Osteoblast (primary cell): ENCODE data around the gene ZSCAN10. TPM values are rescaled to one million over a fixed set of nuclear protein-coding genes. Genes with fewer than 3 reads are reported as not detected.
A peak's percentile ranks its signal among the peaks of the same experiment; 100 is the strongest.

Experiments used
- DNase-seq: peaks from one replicate; pipeline ENCODE4 v3.0.0; 2011; ENCODE audit warnings: low spot score, mixed read lengths; ENCODE audit not compliant: insufficient read length; ENCODE audit errors: missing footprints
- H2AFZ ChIP-seq: 2 replicates; pipeline ENCODE4 v1.6.0; 2011; ENCODE audit warnings: mild to moderate bottlenecking, low read length
- H3K27ac ChIP-seq: 2 replicates; pipeline ENCODE4 v1.5.1; 2011; ENCODE audit warnings: mild to moderate bottlenecking, low read depth, low read length, moderate library complexity
- H3K27me3 ChIP-seq: 2 replicates; pipeline ENCODE4 v1.6.0; 2012; ENCODE audit warnings: mild to moderate bottlenecking, control low read depth, inconsistent platforms, low read length, moderate library complexity; ENCODE audit not compliant: insufficient read depth
- H3K36me3 ChIP-seq: 2 replicates; pipeline ENCODE4 v1.5.1; 2011; ENCODE audit warnings: mild to moderate bottlenecking, low read length, control low read depth, moderate library complexity; ENCODE audit not compliant: insufficient read depth
- H3K4me1 ChIP-seq: 2 replicates; pipeline ENCODE4 v1.5.1; 2011; ENCODE audit warnings: mild to moderate bottlenecking, low read length, control low read depth, moderate library complexity; ENCODE audit not compliant: insufficient read depth
- H3K4me2 ChIP-seq: 2 replicates; pipeline ENCODE4 v1.6.0; 2011; ENCODE audit warnings: mild to moderate bottlenecking, low read length; ENCODE audit not compliant: insufficient read depth
- H3K4me3 ChIP-seq: fragments of 200-600 bp; sonication (generic); 3 replicates; pipeline ENCODE4 v1.5.1; 2012; ENCODE audit warnings: mild to moderate bottlenecking, low read length, inconsistent platforms; ENCODE audit not compliant: insufficient read depth
- H3K79me2 ChIP-seq: 2 replicates; pipeline ENCODE4 v1.6.0; 2012; ENCODE audit warnings: mild to moderate bottlenecking, low read length, control low read depth, inconsistent platforms; ENCODE audit not compliant: insufficient read depth
- H3K9me3 ChIP-seq: 2 replicates; pipeline ENCODE4 v1.5.1; 2011; ENCODE audit warnings: low read depth, low read length, control low read depth
- H4K20me1 ChIP-seq: 2 replicates; pipeline ENCODE4 v1.6.0; 2012; ENCODE audit warnings: mild to moderate bottlenecking, low read length, control low read depth; ENCODE audit not compliant: insufficient read depth
- total RNA-seq: library from RNA; depleted of rRNA; stranded (reverse); fragments of >200 nt; gene quantifications from 2 replicates; pipeline ENCODE4 v1.2.3, GENCODE V29; 2012
- TF ChIP-seq, protein P1 (sequence below): IDR thresholded peaks from 2 replicates; pipeline ENCODE4 v1.5.1; 2011; ENCODE audit warnings: mild to moderate bottlenecking, low read depth, low read length, moderate library complexity; ENCODE audit errors: extremely low read depth

ZSCAN10 gene
- total RNA-seq, result not detected in 2 replicates

DNA sequence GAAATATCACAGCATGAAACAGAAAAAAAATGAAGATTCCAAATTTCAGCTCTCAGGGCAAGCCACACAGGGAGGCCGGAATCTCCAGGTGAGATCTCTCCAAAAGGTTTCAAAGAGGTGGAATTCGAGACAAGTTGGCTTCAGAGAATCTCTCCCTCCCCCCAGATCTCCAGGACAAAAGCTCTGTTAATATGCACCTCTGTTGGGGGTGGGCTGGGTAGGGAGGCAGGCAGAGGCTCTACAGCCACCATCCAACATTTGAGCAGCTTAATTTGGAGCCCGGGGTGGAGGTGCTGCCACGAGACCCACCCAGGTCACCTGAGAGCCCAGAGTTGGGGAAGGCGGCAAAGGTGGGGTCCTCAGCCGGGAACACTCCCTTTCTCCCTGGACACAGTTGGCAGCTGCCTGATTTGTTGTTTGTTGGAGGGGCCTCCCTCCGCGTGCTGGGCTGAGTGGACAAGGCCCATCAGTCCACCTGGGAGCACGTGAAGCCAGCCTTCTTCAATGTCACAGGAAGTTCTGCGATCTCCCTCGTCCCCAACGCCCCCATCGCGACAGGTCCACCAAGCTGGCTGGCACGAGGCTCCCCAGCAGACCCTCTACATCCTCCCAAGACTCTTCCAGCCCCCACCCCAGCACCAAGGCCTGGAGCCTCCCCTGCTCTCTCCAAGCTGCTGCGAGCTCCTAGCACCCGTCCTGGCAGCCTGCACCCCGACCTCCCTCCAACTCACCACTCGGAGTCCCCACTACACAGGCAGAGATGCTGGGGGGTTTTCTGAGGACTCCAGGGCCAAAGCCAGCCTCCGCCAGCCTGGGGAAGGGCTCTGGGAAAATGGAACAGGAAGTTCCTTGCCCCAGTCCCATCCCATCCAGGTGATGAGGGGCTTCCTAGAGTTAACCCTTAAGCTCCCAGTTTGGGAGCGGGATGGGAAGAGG, at the start of gene ZSCAN10:
Gene ZSCAN10, minus strand, starts transcription at position 836 of the 936 bp plus-strand sequence. CDS start 6,357 bp downstream, outside the sequence.
- TF ChIP-seq, protein P1, sequence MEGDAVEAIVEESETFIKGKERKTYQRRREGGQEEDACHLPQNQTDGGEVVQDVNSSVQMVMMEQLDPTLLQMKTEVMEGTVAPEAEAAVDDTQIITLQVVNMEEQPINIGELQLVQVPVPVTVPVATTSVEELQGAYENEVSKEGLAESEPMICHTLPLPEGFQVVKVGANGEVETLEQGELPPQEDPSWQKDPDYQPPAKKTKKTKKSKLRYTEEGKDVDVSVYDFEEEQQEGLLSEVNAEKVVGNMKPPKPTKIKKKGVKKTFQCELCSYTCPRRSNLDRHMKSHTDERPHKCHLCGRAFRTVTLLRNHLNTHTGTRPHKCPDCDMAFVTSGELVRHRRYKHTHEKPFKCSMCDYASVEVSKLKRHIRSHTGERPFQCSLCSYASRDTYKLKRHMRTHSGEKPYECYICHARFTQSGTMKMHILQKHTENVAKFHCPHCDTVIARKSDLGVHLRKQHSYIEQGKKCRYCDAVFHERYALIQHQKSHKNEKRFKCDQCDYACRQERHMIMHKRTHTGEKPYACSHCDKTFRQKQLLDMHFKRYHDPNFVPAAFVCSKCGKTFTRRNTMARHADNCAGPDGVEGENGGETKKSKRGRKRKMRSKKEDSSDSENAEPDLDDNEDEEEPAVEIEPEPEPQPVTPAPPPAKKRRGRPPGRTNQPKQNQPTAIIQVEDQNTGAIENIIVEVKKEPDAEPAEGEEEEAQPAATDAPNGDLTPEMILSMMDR, result no peak
- H3K27ac ChIP-seq, result no peak within 1 kb of the TSS
- peak within 1 kb of the TSS; percentile 60 for H2AFZ ChIP-seq
- H3K36me3 ChIP-seq, result no peaks in the 10 kb centered on the region
- H3K4me3 ChIP-seq, result peak within 1 kb of the TSS; percentile 55
- H3K79me2 ChIP-seq, result no peaks in the 10 kb centered on the region
- H3K4me2 ChIP-seq, result peak within 1 kb of the TSS; percentile 74
- peaks cover 6% of the 10 kb centered on the region for H3K4me1 ChIP-seq
- H3K9me3 ChIP-seq, result no peaks in the 10 kb centered on the region
- DNase-seq, result no peak
- no peaks in the 10 kb centered on the region for H4K20me1 ChIP-seq
- H3K27me3 ChIP-seq, result peaks cover 13% of the 10 kb centered on the region

DNA sequence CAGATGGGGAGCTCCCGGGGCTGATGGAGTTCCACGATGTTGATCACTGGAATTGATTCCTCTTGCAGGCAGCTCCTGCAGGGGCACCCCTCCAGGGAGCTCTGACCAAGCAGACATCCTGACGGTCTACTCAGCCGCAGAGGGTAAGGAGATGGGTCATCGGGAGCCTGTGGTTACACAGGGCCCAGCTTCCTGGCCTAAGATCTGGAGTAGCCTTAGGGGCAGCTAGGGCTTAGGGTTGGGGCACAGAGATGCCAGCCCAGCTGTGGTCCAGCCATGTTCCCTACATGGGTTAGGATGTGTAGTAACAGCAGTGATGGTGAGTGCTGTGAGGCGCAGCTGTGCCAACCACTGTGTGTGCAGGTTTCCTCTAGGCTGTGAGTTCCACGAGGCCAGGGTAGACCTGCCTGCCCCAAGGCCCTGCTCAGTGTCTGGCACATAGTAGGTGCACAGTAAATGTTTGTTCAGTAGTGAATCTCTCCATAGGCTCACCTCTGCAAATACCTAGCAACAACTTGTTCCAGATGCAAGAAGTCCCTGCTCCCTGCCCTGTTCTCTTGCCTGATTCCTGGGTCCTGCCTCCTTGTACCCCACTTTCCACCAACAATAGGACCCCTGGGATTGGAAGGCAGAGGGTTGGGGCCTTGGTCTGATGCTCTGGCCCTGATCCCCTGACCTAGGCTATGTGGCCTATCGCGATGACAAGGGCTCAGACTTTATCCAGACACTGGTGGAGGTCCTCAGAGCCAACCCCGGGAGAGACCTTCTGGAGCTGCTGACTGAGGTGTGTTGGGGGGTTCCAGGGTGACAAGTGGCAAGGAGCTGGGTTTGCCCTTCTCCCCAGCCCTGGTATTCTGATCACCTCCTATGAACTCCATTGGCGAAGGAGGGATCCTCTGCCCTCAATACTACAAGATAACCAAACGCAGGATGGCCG, 49.4 kb upstream of the ZSCAN10 start:
- Histone ChIP-seq H3K4me3 (no peak overlapping the region), H3K4me1 (peaks cover 4% of the 10 kb centered on the region), H4K20me1 (no peaks in the 10 kb centered on the region), H3K27me3 (no peaks in the 10 kb centered on the region), H3K36me3 (no peaks in the 10 kb centered on the region), H3K9me3 (no peaks in the 10 kb centered on the region), H3K27ac (no peak overlapping the region), H2AFZ (no peak overlapping the region), H3K79me2 (no peaks in the 10 kb centered on the region), H3K4me2 (no peak overlapping the region)
- TF ChIP-seq, protein P1, result no peak
- DNase-seq, result peak; percentile 83

DNA sequence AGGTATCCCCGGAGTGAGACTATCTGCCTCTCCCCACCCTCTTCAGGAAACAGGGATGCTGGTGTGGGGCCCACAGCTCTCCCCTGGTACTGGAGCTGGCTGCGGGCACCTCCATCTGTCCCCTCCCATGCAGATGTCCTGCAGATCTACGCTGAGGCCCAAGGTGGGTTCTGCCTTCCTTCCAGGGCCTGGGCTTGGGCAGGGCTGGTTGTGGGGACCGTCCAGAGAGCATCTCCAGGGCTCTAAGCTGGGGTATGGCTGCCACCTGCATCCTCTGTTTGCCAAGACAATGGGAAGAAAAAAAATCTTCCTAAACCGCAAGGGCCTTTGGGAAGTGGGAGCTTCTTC, 48.6 kb upstream of the ZSCAN10 start:
- TF ChIP-seq, protein P1, result no peak
- peaks cover 2% of the 10 kb centered on the region for H3K36me3 ChIP-seq
- H3K27ac ChIP-seq, result no peak overlapping the region
- no peak overlapping the region for H3K4me3 ChIP-seq
- no peaks in the 10 kb centered on the region for H4K20me1 ChIP-seq
- H2AFZ ChIP-seq, result no peak overlapping the region
- no peaks in the 10 kb centered on the region for H3K79me2 ChIP-seq
- H3K27me3 ChIP-seq, result no peaks in the 10 kb centered on the region
- H3K4me2 ChIP-seq, result no peak overlapping the region
- H3K4me1 ChIP-seq, result peaks cover 4% of the 10 kb centered on the region
- H3K9me3 ChIP-seq, result no peaks in the 10 kb centered on the region
- no peak for DNase-seq
